Testis (tissue), 3 donors: ENCODE data around the gene GNAO1. TPM values are rescaled to one million over a fixed set of nuclear protein-coding genes. Genes with fewer than 3 reads are reported as not detected.

ENCODE experiments used
- DNase-seq: peaks from one replicate; pipeline ENCODE4 v3.0.0-alpha.2; 2019
- H3K27ac ChIP-seq, 2 donors: fragments of 200-600 bp; sonication (generic); one replicate each; pipeline ENCODE4 v1.5.1; 2019
- H3K27me3 ChIP-seq: fragments of 200-600 bp; sonication (generic); one replicate; pipeline ENCODE4 v1.5.1; 2019
- H3K36me3 ChIP-seq: fragments of 200-600 bp; sonication (generic); one replicate; pipeline ENCODE4 v1.5.1; 2017; ENCODE audit warnings: low read depth; ENCODE audit errors: missing control alignments
- H3K4me1 ChIP-seq: fragments of 200-600 bp; sonication (generic); one replicate; pipeline ENCODE4 v1.5.1; 2019
- H3K4me3 ChIP-seq, 2 donors: fragments of 200-600 bp; sonication (generic); one replicate each; pipeline ENCODE4 v1.5.1; 2017 to 2019
- H3K9me3 ChIP-seq: fragments of 200-600 bp; sonication (generic); one replicate; pipeline ENCODE4 v1.5.1; 2017
- CTCF ChIP-seq, 3 experiments: fragments of 450-650 bp in 2 of 3; fragments of 200-600 bp in 1 of 3; sonication (generic) in 1 of 3; IDR thresholded peaks; one replicate each; pipeline ENCODE4 v1.5.1; 2016 to 2019; ENCODE audit warnings: antibody characterized with exemption in 3 of 3, mild to moderate bottlenecking in 2 of 3, moderate library complexity in 1 of 3
- POLR2A ChIP-seq: fragments of 450-650 bp; IDR thresholded peaks from one replicate; pipeline ENCODE4 v1.6.1; 2017; ENCODE audit warnings: antibody characterized with exemption, mild to moderate bottlenecking, moderate library complexity
- WGBS, 2 donors: methylation state at CpG; one replicate each; pipeline ENCODE4 v1.1.5; 2018; 5-methylcytosine and 5-hydroxymethylcytosine counted together
- intact Hi-C: fragments of 100-400 bp; cut with DNase I; formaldehyde crosslinking; loops from one replicate; pipeline ENCODE4 v1.15.1; 2023; ENCODE audit warnings: low total_unique reads
- polyA plus RNA-seq: library from polyadenylated mRNA; stranded (reverse); fragments of 350-450 nt; fragmentation: Illumina TruSeq; extraction: RNeasy Lipid Tissue Mini Kit (QIAGEN cat#74804); gene quantifications from one replicate; pipeline ENCODE4 v1.2.3, GENCODE V29; 2014; ENCODE audit warnings: low read depth, low replicate concordance; ENCODE audit not compliant: insufficient read depth
- total RNA-seq, 2 donors: library from RNA; depleted of rRNA; stranded (reverse); fragments of >200 nt; gene quantifications; one replicate each; pipeline ENCODE4 v1.2.3, GENCODE V29; 2016

Gene GNAO1
- total and polyA plus RNA-seq, 3 donors from 2014 or later: 28.6 to 37.1 (median 33.3) TPM

GRCh38 chr16:56279914-56280313 lies 88.6 kb downstream of the GNAO1 start:
- TF ChIP-seq POLR2A: no peak
- no peak for TF ChIP-seq CTCF (IDR thresholded peaks at IDR 0.05)

GRCh38 chr16:56281249-56281805 lies 90.0 kb downstream of the GNAO1 start:
- H3K27ac ChIP-seq: no peak overlapping the region
- TF ChIP-seq CTCF (IDR thresholded peaks at IDR 0.05) (no peak), POLR2A (no peak)
- H3K27me3 ChIP-seq: no peaks in the 10 kb centered on the region
- H3K9me3 ChIP-seq: no peaks in the 10 kb centered on the region
- 84 to 88% methylated on average over 2 of the region's 2 CpGs for WGBS, 2 donors
- DNase-seq: no peak
- H3K36me3 ChIP-seq: no peaks in the 10 kb centered on the region
- no peak overlapping the region for H3K4me3 ChIP-seq
- H3K4me1 ChIP-seq: no peaks in the 10 kb centered on the region
- intact Hi-C loops: no loop called here

More at GRCh38 chr16:56279914-56280313, 88.6 kb downstream of the GNAO1 start:
- WGBS, 2 donors: 96 to 97% methylated on average over 2 of the region's 2 CpGs
- H3K27me3 ChIP-seq: no peaks in the 10 kb centered on the region
- H3K36me3 ChIP-seq: no peaks in the 10 kb centered on the region
- intact Hi-C loops: no loop called here
- no peak overlapping the region for H3K27ac ChIP-seq
- no peaks in the 10 kb centered on the region for H3K4me1 ChIP-seq
- DNase-seq: no peak
- no peaks in the 10 kb centered on the region for H3K9me3 ChIP-seq
- H3K4me3 ChIP-seq: no peak overlapping the region

- Histone ChIP-seq H3K36me3 (no peaks in the 10 kb centered on the region), H3K4me3 (no peak overlapping the region)
- WGBS, 2 donors: 78 to 88% methylated on average over 3 of the region's 3 CpGs
These were observed 91.2 kb downstream of the GNAO1 start for GRCh38 chr16:56282451-56282850.

GRCh38 chr16:56284521-56284920 lies 93.2 kb downstream of the GNAO1 start:
- Histone ChIP-seq H3K4me3 (no peak overlapping the region), H3K36me3 (no peaks in the 10 kb centered on the region), H3K9me3 (no peaks in the 10 kb centered on the region), H3K4me1 (no peaks in the 10 kb centered on the region), H3K27ac (no peak overlapping the region), H3K27me3 (no peaks in the 10 kb centered on the region)
- intact Hi-C loops: no loop called here
- no peak for DNase-seq
- 93 to 97% methylated on average over 2 of the region's 2 CpGs for WGBS, 2 donors
- TF ChIP-seq POLR2A (no peak), CTCF (IDR thresholded peaks at IDR 0.05) (no peak)

More at GRCh38 chr16:56282451-56282850, 91.2 kb downstream of the GNAO1 start:
- H3K27ac ChIP-seq: no peak overlapping the region
- TF ChIP-seq POLR2A (no peak), CTCF (IDR thresholded peaks at IDR 0.05) (no peak)
- no peaks in the 10 kb centered on the region for H3K27me3 ChIP-seq
- no peaks in the 10 kb centered on the region for H3K4me1 ChIP-seq
- no peaks in the 10 kb centered on the region for H3K9me3 ChIP-seq
- intact Hi-C loops: no loop called here
- DNase-seq: no peak

GRCh38 chr16:56286809-56287208 lies 95.5 kb downstream of the GNAO1 start:
- TF ChIP-seq POLR2A: no peak
- no peak for TF ChIP-seq CTCF (IDR thresholded peaks at IDR 0.05)
- intact Hi-C loops: no loop called here
- DNase-seq: no peak
- no peak overlapping the region for H3K27ac ChIP-seq
- no peaks in the 10 kb centered on the region for H3K4me1 ChIP-seq
- no peaks in the 10 kb centered on the region for H3K27me3 ChIP-seq
- 80 to 91% methylated on average over 7 of the region's 7 CpGs for WGBS, 2 donors
- no peaks in the 10 kb centered on the region for H3K36me3 ChIP-seq
- no peak overlapping the region for H3K4me3 ChIP-seq
- H3K9me3 ChIP-seq: no peaks in the 10 kb centered on the region
